Measurements from ENCODE around the gene TPD52L2.
A peak's percentile ranks its signal among the peaks of the same experiment; 100 is the strongest.

The TPD52L2 gene

GRCh38 chr20:63891061-63892002, 26.3 kb downstream of the TPD52L2 start:
- TF ChIP-seq CREB5 (CRISPR knock-in tag; IDR thresholded peaks at IDR 0.05; ENCODE audit: low read depth) (no peak), CSDC2 (CRISPR knock-in tag; IDR thresholded peaks at IDR 0.05) (no peak), TOX (CRISPR knock-in tag; IDR thresholded peaks at IDR 0.05; ENCODE audit: borderline replicate concordance) (no peak), OSR1 (CRISPR knock-in tag; IDR thresholded peaks at IDR 0.05) (no peak), PATZ1 (CRISPR knock-in tag; IDR thresholded peaks at IDR 0.05; ENCODE audit: borderline replicate concordance) (no peak), ARNTL (CRISPR knock-in tag; IDR thresholded peaks at IDR 0.05; ENCODE audit: borderline replicate concordance, low read depth) (no peak)
- ATAC-seq: no peak

- ATAC-seq: no peak
- TF ChIP-seq ZNF565 (CRISPR knock-in tag; conservative IDR thresholded peaks at IDR 0.05; ENCODE audit: low read depth) (no peak), PPARA (CRISPR knock-in tag; IDR thresholded peaks at IDR 0.05; ENCODE audit: borderline replicate concordance) (no peak), ZFP3 (CRISPR knock-in tag; IDR thresholded peaks at IDR 0.05) (no peak), POU6F1 (CRISPR knock-in tag; IDR thresholded peaks at IDR 0.05; ENCODE audit: borderline replicate concordance, low read depth) (no peak), ZFP30 (CRISPR knock-in tag; IDR thresholded peaks at IDR 0.05) (no peak), TSHZ2 (CRISPR knock-in tag; IDR thresholded peaks at IDR 0.05) (no peak), GLIS3 (CRISPR knock-in tag; IDR thresholded peaks at IDR 0.05) (no peak), SNAI2 (CRISPR knock-in tag; IDR thresholded peaks at IDR 0.05) (no peak), ARNTL (CRISPR knock-in tag; IDR thresholded peaks at IDR 0.05; ENCODE audit: borderline replicate concordance, low read depth) (no peak), TCF4 (CRISPR knock-in tag; IDR thresholded peaks at IDR 0.05; ENCODE audit: borderline replicate concordance) (no peak), BACH2 (CRISPR knock-in tag; IDR thresholded peaks at IDR 0.05; ENCODE audit: borderline replicate concordance) (no peak), CREB5 (CRISPR knock-in tag; IDR thresholded peaks at IDR 0.05; ENCODE audit: low read depth) (no peak), OSR1 (CRISPR knock-in tag; IDR thresholded peaks at IDR 0.05) (no peak), ZNF70 (CRISPR knock-in tag; IDR thresholded peaks at IDR 0.05) (no peak), ZNF8 (CRISPR knock-in tag; IDR thresholded peaks at IDR 0.05) (no peak), CSDC2 (CRISPR knock-in tag; IDR thresholded peaks at IDR 0.05) (no peak), TOX (CRISPR knock-in tag; IDR thresholded peaks at IDR 0.05; ENCODE audit: borderline replicate concordance) (no peak), RARB (CRISPR knock-in tag; IDR thresholded peaks at IDR 0.05) (no peak)
Measured at GRCh38 chr20:63892402-63892801, 27.3 kb downstream of the TPD52L2 start.

- TF ChIP-seq CSRNP3 (CRISPR knock-in tag; IDR thresholded peaks at IDR 0.05) (no peak), RARB (CRISPR knock-in tag; IDR thresholded peaks at IDR 0.05) (no peak)
- ATAC-seq: peak; percentile 4; the same call in 2 of the 3 replicates
Measured at GRCh38 chr20:63893999-63894357, 28.9 kb downstream of the TPD52L2 start.

Data from SK-N-SH treated with all-trans-retinoic acid at 6 μM for 48 hours (cell line).